LNCaP clone FGC (cell line): ENCODE results near the gene COL24A1.

Experiments
- DNase-seq: peaks from one replicate; pipeline ENCODE4 v3.0.0-alpha.2; 2011; ENCODE audit warnings: low read depth
- H3K4me3 ChIP-seq: 2 replicates; pipeline ENCODE4 v1.5.1; 2011; ENCODE audit warnings: mild to moderate bottlenecking, low read depth, low read length, control low read depth
- TF ChIP-seq, protein P1 (sequence below): IDR thresholded peaks from 2 replicates; pipeline ENCODE4 v1.5.1; 2012; ENCODE audit warnings: mild to moderate bottlenecking; ENCODE audit not compliant: control insufficient read depth, insufficient read depth; ENCODE audit errors: extremely low read depth

COL24A1 gene

GRCh38 chr1:86195281-86195680 is 38.7 kb upstream of the COL24A1 start:
- TF ChIP-seq, protein P1, sequence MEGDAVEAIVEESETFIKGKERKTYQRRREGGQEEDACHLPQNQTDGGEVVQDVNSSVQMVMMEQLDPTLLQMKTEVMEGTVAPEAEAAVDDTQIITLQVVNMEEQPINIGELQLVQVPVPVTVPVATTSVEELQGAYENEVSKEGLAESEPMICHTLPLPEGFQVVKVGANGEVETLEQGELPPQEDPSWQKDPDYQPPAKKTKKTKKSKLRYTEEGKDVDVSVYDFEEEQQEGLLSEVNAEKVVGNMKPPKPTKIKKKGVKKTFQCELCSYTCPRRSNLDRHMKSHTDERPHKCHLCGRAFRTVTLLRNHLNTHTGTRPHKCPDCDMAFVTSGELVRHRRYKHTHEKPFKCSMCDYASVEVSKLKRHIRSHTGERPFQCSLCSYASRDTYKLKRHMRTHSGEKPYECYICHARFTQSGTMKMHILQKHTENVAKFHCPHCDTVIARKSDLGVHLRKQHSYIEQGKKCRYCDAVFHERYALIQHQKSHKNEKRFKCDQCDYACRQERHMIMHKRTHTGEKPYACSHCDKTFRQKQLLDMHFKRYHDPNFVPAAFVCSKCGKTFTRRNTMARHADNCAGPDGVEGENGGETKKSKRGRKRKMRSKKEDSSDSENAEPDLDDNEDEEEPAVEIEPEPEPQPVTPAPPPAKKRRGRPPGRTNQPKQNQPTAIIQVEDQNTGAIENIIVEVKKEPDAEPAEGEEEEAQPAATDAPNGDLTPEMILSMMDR: no peak
- H3K4me3 ChIP-seq: no peak overlapping the region
- no peak for DNase-seq

DNA sequence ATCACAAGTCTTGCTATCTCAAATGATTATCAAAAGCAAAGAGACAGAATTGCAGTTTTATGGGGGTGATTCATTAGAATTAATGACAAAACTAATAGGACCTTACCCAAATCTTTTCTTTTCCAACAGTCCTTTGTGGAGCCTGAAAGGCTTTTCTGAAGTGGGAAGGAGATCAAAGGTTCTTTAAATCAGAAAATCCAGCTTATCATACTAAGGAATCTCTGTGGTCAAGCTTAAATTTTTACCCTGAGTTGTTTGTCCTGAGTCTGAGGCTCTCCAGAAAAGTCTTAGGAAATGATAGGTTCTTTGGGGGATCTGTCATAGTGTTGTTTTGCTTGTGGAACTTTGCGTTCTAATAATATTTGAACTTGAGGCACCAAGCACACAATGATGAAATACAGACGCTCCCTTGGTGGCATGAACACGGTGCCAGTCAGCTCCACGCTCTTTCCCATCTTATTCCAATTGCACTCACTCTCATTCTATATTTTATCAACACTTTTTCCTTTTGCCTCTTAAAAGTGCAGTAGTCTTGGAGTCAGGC is 38.0 kb upstream of the COL24A1 start:
- TF ChIP-seq, protein P1: no peak
- H3K4me3 ChIP-seq: no peak overlapping the region
- DNase-seq: peak; percentile 8

GRCh38 chr1:86192417-86192816 is 35.8 kb upstream of the COL24A1 start:
- no peak for DNase-seq
- TF ChIP-seq, protein P1: no peak

DNA sequence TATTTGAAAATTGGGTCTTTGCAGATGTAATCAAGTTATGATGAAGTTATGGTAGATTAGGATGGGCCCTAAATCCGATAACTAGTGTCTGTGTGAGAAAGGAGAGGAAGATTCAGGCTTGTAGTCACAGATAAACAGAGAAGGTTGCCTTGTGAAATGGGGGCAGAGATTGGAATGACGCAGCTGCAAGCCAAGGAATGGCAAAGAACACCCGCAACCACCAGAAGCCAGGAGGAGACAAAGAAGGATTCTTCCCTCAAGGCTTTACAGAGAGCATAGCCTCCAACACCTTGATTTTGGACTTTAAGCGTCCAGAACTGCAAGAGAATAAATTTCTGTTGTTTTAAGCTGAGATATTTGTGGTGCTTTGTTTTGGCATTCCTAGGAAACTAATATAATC is 35.4 kb upstream of the COL24A1 start:
- H3K4me3 ChIP-seq: no peak overlapping the region
- no peak for DNase-seq
- TF ChIP-seq, protein P1: no peak

More at GRCh38 chr1:86192417-86192816, 35.8 kb upstream of the COL24A1 start:
- no peak overlapping the region for H3K4me3 ChIP-seq

GRCh38 chr1:86190873-86191272 is 34.3 kb upstream of the COL24A1 start:
- TF ChIP-seq, protein P1: no peak
- DNase-seq: no peak
- H3K4me3 ChIP-seq: no peak overlapping the region

DNA sequence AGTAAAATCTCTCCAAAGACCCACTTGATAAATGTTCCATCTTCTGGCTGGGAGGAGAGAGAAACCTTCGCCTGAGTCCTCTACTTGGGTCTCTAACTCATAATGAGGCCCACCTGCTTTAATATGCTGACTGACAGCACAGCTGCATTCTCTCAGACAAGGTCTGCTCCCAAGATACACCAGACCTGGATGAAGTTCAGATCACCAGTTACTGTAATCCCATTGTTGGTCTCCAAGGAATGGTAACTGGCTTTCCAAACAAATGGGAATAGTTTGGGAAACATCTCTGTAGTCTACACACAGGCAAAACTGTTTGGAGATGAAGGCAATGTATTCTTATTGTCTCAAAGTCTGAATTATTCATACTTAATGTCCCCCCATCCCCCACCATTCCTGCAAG is 27.9 kb upstream of the COL24A1 start:
- no peak overlapping the region for H3K4me3 ChIP-seq
- no peak for DNase-seq
- TF ChIP-seq, protein P1: no peak

GRCh38 chr1:86183810-86184209 is 27.2 kb upstream of the COL24A1 start:
- H3K4me3 ChIP-seq: no peak overlapping the region
- DNase-seq: no peak
- TF ChIP-seq, protein P1: no peak
